ENCODE data around the gene SLC35C1. TPM values are rescaled to one million over a fixed set of nuclear protein-coding genes. Genes with fewer than 3 reads are reported as not detected.
A peak's percentile ranks its signal among the peaks of the same experiment; 100 is the strongest.

SLC35C1 gene
- total and polyA plus RNA-seq, 2 of the 13 experiments (the other 11 are each of a cell fraction or from before 2014, with no cell fraction given): 2.9 to 7.0 TPM

GRCh38 chr11:45771566-45772448, 33.1 kb upstream of the SLC35C1 start (continued):
- TF ChIP-seq ZBED4 (CRISPR knock-in tag; IDR thresholded peaks at IDR 0.05; ENCODE audit: borderline replicate concordance) (0 out of 2 replicates have a peak, but pooled peaks have one; percentile 55), THAP9 (CRISPR knock-in tag; IDR thresholded peaks at IDR 0.05; ENCODE audit: borderline replicate concordance) (0 out of 2 replicates have a peak, but pooled peaks have one; percentile 22), ZKSCAN5 (CRISPR knock-in tag; IDR thresholded peaks at IDR 0.05) (no peak), BHLHE40 (IDR thresholded peaks at IDR 0.05; ENCODE audit: low read length) (no peak), TEF (CRISPR knock-in tag; IDR thresholded peaks at IDR 0.05) (no peak), ADNP (CRISPR knock-in tag; IDR thresholded peaks at IDR 0.05) (no peak), JARID2 (CRISPR knock-in tag; IDR thresholded peaks at IDR 0.05; ENCODE audit: insufficient replicate concordance) (no peak), CBX1 (IDR thresholded peaks at IDR 0.05; ENCODE audit: low read depth) (no peak), ZNF496 (CRISPR knock-in tag; IDR thresholded peaks at IDR 0.05; ENCODE audit: insufficient replicate concordance) (no peak), MTA1 (CRISPR knock-in tag; IDR thresholded peaks at IDR 0.05; ENCODE audit: borderline replicate concordance) (0 out of 2 replicates have a peak, but pooled peaks have one; percentile 33), RNF219 (CRISPR knock-in tag; IDR thresholded peaks at IDR 0.05) (no peak), ZNF17 (CRISPR knock-in tag; IDR thresholded peaks at IDR 0.05) (no peak), ZNF382 (CRISPR knock-in tag; IDR thresholded peaks at IDR 0.05; ENCODE audit: borderline replicate concordance) (no peak), MXI1 (IDR thresholded peaks at IDR 0.05; ENCODE audit: borderline replicate concordance, low read depth, low read length) (no peak), HNF1B (CRISPR knock-in tag; IDR thresholded peaks at IDR 0.05) (0 out of 2 replicates have a peak, but pooled peaks have one; percentile 28), TBX2 (CRISPR knock-in tag; IDR thresholded peaks at IDR 0.05; ENCODE audit: borderline replicate concordance) (0 out of 2 replicates have a peak, but pooled peaks have one; percentile 21)

All from HepG2 (cell line).